ENCODE data around the gene ARFGEF2. TPM values are rescaled to one million over a fixed set of nuclear protein-coding genes. Genes with fewer than 3 reads are reported as not detected.

Gene ARFGEF2
- total RNA-seq, 1 donor from 2014 or later: 16.6 TPM

DNA sequence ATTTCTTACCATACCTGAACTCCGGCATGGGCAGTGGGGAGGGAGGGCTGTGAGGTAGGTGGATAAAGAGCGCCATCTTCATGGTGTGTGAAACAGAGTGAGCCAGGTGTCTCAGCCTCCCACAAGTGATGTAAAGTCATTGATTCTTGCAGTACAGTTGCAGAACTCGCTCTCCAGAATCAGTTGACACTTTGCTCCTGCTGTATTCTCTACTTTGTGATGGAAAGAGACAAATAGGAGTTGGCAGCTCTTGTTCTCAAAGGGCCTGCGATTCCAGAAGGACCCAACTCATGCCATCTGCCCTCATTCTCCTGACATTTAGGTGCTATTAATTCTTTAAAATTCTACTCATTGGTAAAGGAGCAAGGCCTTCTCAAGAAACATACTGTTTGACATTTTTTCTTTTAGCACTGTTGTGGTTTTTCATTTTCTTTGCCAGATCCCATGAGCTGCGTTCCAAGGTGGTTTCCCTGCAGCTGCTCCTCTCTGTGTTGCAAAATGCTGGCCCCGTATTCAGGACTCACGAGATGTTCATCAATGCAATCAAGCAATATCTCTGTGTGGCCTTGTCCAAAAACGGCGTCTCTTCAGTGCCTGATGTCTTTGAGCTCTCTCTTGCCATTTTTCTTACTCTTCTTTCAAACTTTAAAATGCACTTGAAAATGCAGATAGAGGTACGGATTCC, 49.3 kb downstream of the ARFGEF2 start:
- Histone ChIP-seq H4K20me1 (ENCODE audit: low read depth) (no peaks in the 10 kb centered on the region), H3K79me2 (ENCODE audit: low read depth) (no peaks in the 10 kb centered on the region), H3K4me2 (no peak overlapping the region), H3K36me3 (no peaks in the 10 kb centered on the region), H3K27ac (no peak overlapping the region), H2AFZ (replicated peaks) (no peak overlapping the region), H3K9ac (no peak overlapping the region), H3F3A (ENCODE audit: low read depth) (no peaks in the 10 kb centered on the region), H3K27me3 (no peaks in the 10 kb centered on the region), H3K9me3 (ENCODE audit: low read depth) (no peaks in the 10 kb centered on the region), H3K4me3 (no peak overlapping the region), H3K4me1 (no peaks in the 10 kb centered on the region)
- Mint-ChIP-seq H3K27ac (no peak overlapping the region), H3K9me3 (no peaks in the 10 kb centered on the region), H3K4me1 (peaks cover 1% of the 10 kb centered on the region), H3K4me3 (no peak overlapping the region), H3K27me3 (ENCODE audit: insufficient read depth, low read depth) (peaks cover 3% of the 10 kb centered on the region), H3K36me3 (peaks cover 9% of the 10 kb centered on the region)
- no peak for DNase-seq (ENCODE audit: low spot score)
- no peak for TF ChIP-seq EZH2phosphoT487 (IDR thresholded peaks at IDR 0.05)
- TF ChIP-seq, protein P1, sequence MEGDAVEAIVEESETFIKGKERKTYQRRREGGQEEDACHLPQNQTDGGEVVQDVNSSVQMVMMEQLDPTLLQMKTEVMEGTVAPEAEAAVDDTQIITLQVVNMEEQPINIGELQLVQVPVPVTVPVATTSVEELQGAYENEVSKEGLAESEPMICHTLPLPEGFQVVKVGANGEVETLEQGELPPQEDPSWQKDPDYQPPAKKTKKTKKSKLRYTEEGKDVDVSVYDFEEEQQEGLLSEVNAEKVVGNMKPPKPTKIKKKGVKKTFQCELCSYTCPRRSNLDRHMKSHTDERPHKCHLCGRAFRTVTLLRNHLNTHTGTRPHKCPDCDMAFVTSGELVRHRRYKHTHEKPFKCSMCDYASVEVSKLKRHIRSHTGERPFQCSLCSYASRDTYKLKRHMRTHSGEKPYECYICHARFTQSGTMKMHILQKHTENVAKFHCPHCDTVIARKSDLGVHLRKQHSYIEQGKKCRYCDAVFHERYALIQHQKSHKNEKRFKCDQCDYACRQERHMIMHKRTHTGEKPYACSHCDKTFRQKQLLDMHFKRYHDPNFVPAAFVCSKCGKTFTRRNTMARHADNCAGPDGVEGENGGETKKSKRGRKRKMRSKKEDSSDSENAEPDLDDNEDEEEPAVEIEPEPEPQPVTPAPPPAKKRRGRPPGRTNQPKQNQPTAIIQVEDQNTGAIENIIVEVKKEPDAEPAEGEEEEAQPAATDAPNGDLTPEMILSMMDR (IDR thresholded peaks at IDR 0.05): no peak
- TF ChIP-seq EZH2 (IDR thresholded peaks at IDR 0.05): no peak

DNA sequence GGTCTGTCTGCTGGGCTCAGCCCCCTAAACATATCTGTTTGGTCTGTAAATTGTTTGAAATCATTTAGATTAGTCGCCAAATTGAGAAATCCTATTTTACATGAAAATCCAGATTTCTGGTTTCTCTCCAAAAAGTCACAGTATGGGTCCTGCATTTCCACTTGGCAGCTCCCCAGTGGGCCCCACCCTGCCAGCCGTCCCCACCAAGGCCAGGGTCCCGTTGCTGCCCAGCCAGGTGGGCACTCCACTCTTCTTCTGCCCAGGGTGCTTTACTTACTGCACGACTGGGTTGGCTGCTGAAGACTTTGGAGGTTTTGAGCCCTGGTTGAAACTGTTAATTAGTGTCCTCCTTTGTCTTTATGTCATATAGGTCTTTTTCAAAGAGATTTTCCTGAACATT, 50.4 kb downstream of the ARFGEF2 start:
- peaks cover 12% of the 10 kb centered on the region for H3K36me3 Mint-ChIP-seq
- no peak overlapping the region for H3K27ac Mint-ChIP-seq
- Histone ChIP-seq H3K9me3 (ENCODE audit: low read depth) (no peaks in the 10 kb centered on the region), H3K27me3 (no peaks in the 10 kb centered on the region), H3K27ac (no peak overlapping the region), H3K4me1 (no peaks in the 10 kb centered on the region), H3K4me2 (no peak overlapping the region), H3K9ac (no peak overlapping the region), H3K4me3 (no peak overlapping the region), H3K79me2 (ENCODE audit: low read depth) (no peaks in the 10 kb centered on the region), H2AFZ (replicated peaks) (no peak overlapping the region), H3K36me3 (peaks cover 4% of the 10 kb centered on the region), H4K20me1 (ENCODE audit: low read depth) (no peaks in the 10 kb centered on the region), H3F3A (ENCODE audit: low read depth) (no peaks in the 10 kb centered on the region)
- peaks cover 4% of the 10 kb centered on the region for H3K4me1 Mint-ChIP-seq
- no peak for TF ChIP-seq EZH2 (IDR thresholded peaks at IDR 0.05)
- TF ChIP-seq, protein P1 (IDR thresholded peaks at IDR 0.05): no peak
- TF ChIP-seq EZH2phosphoT487 (IDR thresholded peaks at IDR 0.05): no peak
- no peak overlapping the region for H3K4me3 Mint-ChIP-seq
- H3K9me3 Mint-ChIP-seq: no peaks in the 10 kb centered on the region
- peaks cover 5% of the 10 kb centered on the region for H3K27me3 Mint-ChIP-seq (ENCODE audit: insufficient read depth, low read depth)
- DNase-seq (ENCODE audit: low spot score): no peak

DNA sequence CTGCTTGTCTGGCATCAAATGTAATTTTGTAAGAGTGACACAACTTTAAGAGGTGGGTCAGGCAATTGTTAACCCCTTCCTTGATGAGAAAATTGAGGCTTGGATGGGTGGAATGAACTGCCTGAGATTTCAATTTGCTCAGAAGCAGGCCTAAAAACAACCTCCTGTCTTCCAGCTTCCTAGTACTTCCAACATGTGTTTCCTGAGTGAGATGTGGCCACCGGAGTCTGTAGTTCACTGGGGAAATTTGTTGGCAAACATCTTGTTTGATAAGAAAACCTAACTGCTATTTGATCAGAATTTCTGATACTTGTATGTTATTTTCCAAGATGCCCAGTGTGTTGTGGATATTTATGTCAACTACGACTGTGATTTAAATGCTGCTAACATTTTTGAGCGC, 51.3 kb downstream of the ARFGEF2 start:
- no peak overlapping the region for H3K4me3 Mint-ChIP-seq
- H3K36me3 Mint-ChIP-seq: peaks cover 15% of the 10 kb centered on the region
- no peak overlapping the region for H3K27ac ChIP-seq
- no peaks in the 10 kb centered on the region for H3K27me3 ChIP-seq
- H3K4me2 ChIP-seq: no peak overlapping the region
- no peak overlapping the region for H2AFZ ChIP-seq (replicated peaks)
- TF ChIP-seq EZH2 (IDR thresholded peaks at IDR 0.05) (no peak), EZH2phosphoT487 (IDR thresholded peaks at IDR 0.05) (no peak)
- TF ChIP-seq, protein P1 (IDR thresholded peaks at IDR 0.05): no peak
- no peaks in the 10 kb centered on the region for H3K4me1 ChIP-seq
- no peaks in the 10 kb centered on the region for H3K9me3 Mint-ChIP-seq
- no peaks in the 10 kb centered on the region for H4K20me1 ChIP-seq (ENCODE audit: low read depth)
- H3K27me3 Mint-ChIP-seq (ENCODE audit: insufficient read depth, low read depth): peaks cover 5% of the 10 kb centered on the region
- no peaks in the 10 kb centered on the region for H3F3A ChIP-seq (ENCODE audit: low read depth)
- H3K79me2 ChIP-seq (ENCODE audit: low read depth): no peaks in the 10 kb centered on the region
- H3K36me3 ChIP-seq: peaks cover 4% of the 10 kb centered on the region
- peaks cover 4% of the 10 kb centered on the region for H3K4me1 Mint-ChIP-seq
- no peak overlapping the region for H3K9ac ChIP-seq
- no peak overlapping the region for H3K4me3 ChIP-seq
- H3K27ac Mint-ChIP-seq: no peak overlapping the region
- H3K9me3 ChIP-seq (ENCODE audit: low read depth): no peaks in the 10 kb centered on the region
- no peak for DNase-seq (ENCODE audit: low spot score)

All from neural progenitor cell (in vitro differentiated cells).